ENCODE measurements around the gene STEAP4.

STEAP4 gene

GRCh38 chr7:88223265-88223664, 83.4 kb downstream of the STEAP4 start:
- peaks cover 20 to 22% of the 10 kb centered on the region in 2 experiments for H3K4me1 ChIP-seq (ENCODE audit: control insufficient read depth in 1 of 2, insufficient read depth in 1 of 2, low read depth in 1 of 2, low read length in 1 of 2)
- no peak overlapping the region for H3K27ac ChIP-seq
- TF ChIP-seq CTCF (IDR thresholded peaks at IDR 0.05) = no peak
- H3K4me3 ChIP-seq (ENCODE audit: low read depth in 1 of 2, low read length in 1 of 2) = no peak overlapping the region
- no peaks in the 10 kb centered on the region for H3K27me3 ChIP-seq
- no peaks in the 10 kb centered on the region for H3K9me3 ChIP-seq
- no peaks in the 10 kb centered on the region for H3K36me3 ChIP-seq

All from neutrophil (primary cell).